GM10266 (cell line): Measurements from ENCODE around the gene IGSF9.

ENCODE experiments used
- DNase-seq: peaks from one replicate; pipeline ENCODE4 v3.0.0; 2012; ENCODE audit errors: extremely low spot score
- TF ChIP-seq, protein P1 (sequence below): IDR thresholded peaks from 2 replicates; pipeline ENCODE4 v1.5.1; 2012; ENCODE audit warnings: mild to moderate bottlenecking, low read depth; ENCODE audit not compliant: control insufficient read depth, insufficient read depth; ENCODE audit errors: missing control alignments

IGSF9 gene

DNA sequence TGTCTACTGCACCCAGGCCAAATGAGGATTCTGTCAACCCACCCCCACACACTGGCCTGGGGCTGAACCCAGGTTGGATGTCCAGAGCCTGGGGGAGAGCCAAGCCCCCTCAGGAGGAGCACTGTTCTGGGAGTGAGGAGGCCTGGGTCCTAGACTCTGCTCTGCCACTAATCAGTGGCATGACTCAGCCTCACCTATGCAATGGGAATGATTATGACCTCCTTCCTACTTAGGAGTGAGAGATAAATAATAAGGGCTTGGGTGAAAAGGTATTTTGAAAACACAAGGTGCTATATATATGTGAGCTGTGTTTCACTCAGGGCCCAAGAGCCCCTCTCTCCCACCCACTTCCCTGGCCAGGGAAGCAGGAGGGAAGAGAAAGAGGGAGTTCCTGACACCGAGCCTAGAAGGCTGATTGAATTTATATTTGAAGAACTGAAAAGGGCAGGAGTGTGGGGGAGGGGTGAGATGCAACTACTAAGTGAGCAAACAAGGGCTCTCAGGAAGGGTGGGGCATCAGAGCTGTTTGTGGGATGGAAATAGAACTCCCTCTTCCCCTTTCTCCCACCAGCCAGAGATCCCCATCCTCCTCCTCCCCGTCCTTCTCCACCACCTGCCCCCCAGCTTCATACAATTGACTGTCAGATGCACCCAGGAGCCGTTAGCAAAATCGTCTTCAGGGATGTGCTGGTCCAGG, 8.2 kb downstream of the IGSF9 start:
- TF ChIP-seq, protein P1, sequence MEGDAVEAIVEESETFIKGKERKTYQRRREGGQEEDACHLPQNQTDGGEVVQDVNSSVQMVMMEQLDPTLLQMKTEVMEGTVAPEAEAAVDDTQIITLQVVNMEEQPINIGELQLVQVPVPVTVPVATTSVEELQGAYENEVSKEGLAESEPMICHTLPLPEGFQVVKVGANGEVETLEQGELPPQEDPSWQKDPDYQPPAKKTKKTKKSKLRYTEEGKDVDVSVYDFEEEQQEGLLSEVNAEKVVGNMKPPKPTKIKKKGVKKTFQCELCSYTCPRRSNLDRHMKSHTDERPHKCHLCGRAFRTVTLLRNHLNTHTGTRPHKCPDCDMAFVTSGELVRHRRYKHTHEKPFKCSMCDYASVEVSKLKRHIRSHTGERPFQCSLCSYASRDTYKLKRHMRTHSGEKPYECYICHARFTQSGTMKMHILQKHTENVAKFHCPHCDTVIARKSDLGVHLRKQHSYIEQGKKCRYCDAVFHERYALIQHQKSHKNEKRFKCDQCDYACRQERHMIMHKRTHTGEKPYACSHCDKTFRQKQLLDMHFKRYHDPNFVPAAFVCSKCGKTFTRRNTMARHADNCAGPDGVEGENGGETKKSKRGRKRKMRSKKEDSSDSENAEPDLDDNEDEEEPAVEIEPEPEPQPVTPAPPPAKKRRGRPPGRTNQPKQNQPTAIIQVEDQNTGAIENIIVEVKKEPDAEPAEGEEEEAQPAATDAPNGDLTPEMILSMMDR: no peak
- no peak for DNase-seq

DNA sequence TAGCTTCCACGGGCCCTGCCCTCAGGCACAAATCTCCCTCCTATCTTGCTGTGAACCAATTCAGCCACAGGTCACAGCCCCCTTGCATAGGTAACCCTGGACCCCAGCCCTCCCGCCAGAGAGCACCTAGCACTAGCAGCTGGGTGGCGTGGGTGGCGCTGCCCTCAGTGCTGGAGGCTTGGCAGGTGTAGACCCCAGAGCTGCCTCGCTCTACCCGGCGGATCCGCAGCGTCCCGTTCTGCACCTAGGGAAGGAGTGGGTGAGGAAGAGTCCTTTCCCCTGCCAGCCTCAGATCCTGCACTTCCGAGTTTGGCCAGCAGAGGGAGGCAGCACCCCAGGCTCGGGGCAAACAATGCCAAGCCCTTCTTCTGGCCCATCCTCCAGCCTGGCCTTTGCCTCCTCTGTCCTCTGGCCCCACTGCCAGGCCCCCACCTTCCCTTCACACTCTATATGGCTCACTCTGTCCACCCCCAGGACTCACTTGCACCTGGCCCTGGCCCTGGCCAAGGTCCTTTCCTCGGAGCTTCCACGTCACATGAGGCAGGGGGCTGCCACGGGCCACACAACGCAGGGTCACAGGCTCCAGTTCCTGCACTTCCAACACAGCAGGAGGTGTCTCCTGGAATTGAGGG, 9.0 kb downstream of the IGSF9 start:
- peak; percentile 83 for DNase-seq
- TF ChIP-seq, protein P1: peak; percentile 99

DNA sequence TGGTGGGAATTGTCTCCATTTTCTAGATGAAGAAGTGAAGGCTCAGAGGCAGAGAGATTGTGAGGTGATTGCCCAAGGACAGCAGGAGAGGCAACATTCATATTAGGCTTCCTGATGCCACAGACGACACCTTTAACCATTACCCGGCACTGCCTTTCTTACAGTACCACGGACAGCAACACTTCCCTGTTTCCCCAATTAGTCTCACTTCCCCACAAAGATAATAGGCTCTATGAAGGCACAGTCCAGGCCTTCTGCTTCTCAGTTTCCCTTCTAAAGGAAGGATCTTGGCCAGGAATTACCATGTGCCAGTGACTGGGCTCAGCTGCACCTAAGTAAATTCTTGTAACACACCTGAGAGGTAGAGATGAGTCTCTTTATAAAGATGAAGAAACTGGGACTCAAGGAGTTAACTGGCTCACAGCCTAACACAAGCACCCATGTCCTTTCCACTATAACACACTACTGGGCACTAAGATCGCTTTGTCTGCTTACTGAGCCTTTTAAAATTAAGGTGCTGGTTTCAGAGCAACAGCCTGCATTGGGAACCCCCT, 9.6 kb downstream of the IGSF9 start:
- DNase-seq: no peak
- TF ChIP-seq, protein P1: no peak

DNA sequence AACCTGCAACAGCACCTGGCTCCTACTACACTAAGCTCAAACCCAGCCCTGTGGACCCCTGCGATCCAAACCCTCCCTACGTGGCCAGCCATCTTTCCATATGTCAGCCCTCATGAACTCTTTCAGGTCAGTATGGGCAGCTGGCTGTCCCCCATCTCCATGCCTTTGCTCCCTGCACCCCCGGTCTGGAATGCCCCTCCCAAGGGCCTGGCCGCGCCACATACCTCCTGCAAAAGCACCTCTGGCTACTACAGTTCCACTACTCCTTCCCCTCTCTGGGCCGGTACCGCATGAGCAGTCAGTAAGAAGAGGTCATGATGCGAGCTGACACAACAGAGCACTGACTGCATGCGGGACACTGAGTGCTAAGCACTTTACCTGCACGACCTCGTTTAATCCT, 10.1 kb downstream of the IGSF9 start:
- peak; percentile 8 for DNase-seq
- TF ChIP-seq, protein P1: no peak

DNA sequence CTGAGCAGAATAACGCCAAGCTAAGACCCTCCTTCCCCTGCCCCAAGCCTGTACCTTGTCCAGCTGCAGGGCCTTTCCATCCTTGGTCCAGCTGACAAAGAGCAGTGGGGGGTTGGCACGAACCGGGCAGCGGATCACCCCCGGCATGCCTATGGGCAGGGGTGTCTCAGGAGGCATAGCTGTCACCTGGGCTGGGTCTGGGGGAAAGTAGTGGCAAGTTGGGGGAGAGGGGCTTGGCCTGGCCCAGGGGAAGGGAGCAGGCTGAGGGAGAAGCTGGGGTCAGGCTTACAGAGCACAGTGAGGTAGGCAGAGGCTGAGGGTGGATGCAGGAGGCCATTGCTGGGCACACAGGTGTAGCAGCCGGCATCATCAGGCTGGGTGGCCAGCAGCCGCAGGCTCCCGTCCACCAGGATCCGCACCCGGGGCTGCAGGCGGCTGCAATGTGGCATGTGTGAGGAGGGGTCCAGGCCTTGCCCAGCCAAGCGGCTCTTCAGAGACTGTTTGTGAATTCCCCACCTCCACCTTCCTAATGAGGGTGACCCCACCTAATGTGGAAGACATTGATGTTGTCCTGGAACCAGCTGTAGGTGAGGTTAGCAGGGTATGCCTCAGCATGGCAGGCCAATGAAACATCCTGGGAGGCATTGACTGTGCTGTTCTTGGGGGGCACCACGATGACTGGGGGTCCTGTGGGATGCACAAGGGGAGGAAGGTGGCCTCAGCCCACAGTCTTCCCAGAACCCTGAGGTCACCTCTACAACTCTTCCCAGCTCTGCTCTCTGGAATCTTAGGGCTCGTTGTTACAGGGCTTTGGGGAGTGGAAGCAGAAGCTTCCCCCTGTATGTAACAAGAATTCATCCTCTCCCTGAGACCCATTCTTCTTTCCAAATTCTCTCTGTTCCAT, 11.0 kb downstream of the IGSF9 start:
- DNase-seq: no peak
- TF ChIP-seq, protein P1: no peak

DNA sequence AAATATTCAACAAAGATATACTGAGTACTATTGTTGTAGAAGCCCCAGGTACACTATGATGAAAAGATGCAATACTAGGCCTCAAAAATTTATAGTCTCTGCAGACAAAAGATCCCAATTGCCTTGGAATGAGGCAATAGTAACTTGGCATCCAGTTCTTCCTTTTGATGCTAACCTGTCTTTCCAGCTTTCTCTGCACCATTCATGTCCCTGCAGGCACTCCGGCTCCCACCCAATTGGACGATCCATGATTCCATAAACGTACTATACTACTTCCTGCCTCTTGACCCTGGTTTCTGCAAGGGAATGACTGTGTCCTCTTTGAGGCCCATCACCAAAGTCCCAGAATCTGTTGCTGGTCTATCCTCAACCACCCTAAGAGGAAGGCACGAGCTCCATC, 12.1 kb downstream of the IGSF9 start:
- DNase-seq: no peak
- TF ChIP-seq, protein P1: no peak
